HG02759 (cell line): ENCODE data around the gene ESYT3.

Source experiments
- ATAC-seq: cut with Tn5 transposase; IDR thresholded peaks from one replicate; pipeline ENCODE4 v1.9.1; 2021; ENCODE audit warnings: mild to moderate bottlenecking, moderate library complexity; ENCODE audit not compliant: unreplicated experiment

ESYT3 gene, protein sequence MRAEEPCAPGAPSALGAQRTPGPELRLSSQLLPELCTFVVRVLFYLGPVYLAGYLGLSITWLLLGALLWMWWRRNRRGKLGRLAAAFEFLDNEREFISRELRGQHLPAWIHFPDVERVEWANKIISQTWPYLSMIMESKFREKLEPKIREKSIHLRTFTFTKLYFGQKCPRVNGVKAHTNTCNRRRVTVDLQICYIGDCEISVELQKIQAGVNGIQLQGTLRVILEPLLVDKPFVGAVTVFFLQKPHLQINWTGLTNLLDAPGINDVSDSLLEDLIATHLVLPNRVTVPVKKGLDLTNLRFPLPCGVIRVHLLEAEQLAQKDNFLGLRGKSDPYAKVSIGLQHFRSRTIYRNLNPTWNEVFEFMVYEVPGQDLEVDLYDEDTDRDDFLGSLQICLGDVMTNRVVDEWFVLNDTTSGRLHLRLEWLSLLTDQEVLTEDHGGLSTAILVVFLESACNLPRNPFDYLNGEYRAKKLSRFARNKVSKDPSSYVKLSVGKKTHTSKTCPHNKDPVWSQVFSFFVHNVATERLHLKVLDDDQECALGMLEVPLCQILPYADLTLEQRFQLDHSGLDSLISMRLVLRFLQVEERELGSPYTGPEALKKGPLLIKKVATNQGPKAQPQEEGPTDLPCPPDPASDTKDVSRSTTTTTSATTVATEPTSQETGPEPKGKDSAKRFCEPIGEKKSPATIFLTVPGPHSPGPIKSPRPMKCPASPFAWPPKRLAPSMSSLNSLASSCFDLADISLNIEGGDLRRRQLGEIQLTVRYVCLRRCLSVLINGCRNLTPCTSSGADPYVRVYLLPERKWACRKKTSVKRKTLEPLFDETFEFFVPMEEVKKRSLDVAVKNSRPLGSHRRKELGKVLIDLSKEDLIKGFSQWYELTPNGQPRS

DNA sequence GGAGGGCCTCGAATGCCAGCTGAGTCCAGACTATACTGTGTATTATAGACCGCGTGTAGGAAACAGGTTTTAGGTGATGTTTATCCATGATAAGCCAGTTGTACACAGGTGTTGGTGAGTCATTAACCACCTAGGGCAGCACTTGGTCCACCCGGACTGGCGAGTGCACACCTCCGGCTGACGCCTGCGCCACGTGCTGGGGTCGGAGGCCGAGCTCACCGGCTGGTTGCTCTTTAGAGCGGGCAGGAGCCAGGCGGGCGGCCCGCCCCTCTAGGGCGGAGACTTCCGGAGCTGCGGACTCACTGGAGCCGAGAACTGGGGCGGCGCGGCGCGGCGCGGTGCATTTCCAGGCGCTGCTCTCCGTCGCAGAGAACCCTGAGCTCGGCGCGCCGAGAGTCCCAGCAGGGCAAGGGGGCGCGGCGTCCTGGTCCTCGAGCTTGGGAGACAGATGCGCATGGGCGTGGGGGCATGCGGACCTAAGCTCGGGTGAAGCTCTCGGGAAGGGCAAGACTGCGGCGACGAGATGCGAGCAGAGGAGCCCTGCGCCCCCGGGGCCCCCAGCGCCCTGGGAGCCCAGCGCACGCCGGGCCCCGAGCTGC, at the start of gene ESYT3:
ESYT3 (plus strand) TSS at position 341 of the 599 bp plus-strand sequence; CDS start at position 524, 183 bp downstream.
- no peak for ATAC-seq

- no peak for ATAC-seq
These were observed 49.4 kb upstream of the ESYT3 start for GRCh38 chr3:138384976-138385375.

GRCh38 chr3:138389144-138389601, 45.2 kb upstream of the ESYT3 start:
- no peak for ATAC-seq

- no peak for ATAC-seq
These were observed 44.4 kb upstream of the ESYT3 start for GRCh38 chr3:138389841-138390581.

DNA sequence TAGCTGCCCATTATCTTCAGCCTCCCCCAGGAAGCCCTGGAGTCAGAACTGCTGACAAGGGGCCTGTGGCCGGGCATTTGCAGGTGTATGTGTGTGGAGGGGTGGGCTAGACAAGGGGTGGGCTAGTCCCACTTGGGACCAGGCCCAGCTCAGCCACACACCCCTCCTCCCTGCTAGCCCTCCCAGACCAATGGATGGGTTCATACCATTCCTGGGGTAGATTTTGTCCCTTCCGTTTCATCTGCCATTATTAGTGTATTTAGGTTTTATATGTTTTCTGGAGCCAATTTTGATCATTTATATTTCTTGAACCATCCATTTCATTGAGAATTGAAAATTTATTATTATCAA, 43.9 kb upstream of the ESYT3 start:
- ATAC-seq, result no peak

DNA sequence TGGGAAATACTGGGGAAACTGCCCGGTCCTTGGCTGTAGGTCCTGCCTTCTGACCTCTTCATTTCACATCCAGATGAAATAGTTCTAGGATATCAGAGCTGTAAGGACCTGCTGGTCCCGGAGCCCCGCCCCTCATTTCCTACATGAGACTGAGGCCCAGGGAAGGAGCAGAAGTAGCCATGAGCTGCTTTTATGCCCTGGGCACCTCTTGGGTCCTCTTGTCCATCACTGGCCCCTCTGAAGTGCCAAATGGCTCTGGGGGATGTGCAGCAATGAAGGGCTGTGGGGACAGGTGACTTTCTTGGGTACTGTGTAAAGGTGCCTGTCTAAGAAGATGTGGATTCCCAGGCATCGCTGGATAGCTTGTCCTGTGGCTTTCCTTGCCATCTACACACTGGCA, 40.3 kb upstream of the ESYT3 start:
- no peak for ATAC-seq

- no peak for ATAC-seq
These were observed 39.7 kb upstream of the ESYT3 start for GRCh38 chr3:138394686-138395085.

DNA sequence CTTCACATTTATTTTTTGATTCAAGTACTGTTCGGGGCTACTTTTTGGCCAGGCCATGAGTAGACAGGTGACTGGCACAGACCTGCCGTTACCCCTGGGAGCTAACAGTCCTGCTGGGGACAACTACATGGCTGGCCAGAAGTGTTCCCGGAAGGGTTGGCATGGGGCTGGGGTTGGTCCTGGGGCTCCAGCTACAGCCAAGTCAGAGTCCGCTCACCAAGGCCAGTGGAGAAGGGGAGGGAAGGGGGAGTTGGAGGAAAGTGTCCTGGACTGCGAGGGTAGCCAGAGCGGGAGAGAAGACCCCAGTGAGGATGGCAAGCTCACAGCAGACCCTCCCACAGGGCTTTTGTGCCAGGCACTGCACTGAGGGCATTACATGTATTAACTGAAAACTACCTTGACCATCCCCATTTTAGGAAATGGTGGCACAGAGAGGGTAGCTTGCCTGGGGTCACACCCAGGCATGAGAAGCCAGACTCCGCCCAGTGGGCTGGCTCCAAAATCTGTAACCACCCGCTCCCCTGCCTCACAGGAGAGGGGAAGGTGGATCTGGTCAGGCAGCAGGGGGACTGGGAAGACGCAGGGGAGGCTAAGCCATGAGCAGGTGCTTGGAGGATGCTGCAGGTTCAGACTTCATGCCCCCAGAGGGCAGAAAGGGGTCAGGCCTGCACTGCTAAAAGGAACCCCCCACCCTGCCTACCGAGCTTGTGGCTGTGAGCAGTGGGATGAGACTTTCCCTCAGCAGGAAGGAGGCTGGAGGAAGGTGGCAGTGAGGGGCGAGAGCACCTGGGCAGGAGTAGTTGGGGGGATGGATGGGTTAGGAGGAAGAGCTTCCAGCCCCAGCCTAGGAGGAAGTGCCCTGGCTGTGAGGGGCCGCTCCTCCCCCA, 38.3 kb upstream of the ESYT3 start:
- ATAC-seq, result no peak

GRCh38 chr3:138396752-138397410, 37.5 kb upstream of the ESYT3 start:
- ATAC-seq, result no peak

DNA sequence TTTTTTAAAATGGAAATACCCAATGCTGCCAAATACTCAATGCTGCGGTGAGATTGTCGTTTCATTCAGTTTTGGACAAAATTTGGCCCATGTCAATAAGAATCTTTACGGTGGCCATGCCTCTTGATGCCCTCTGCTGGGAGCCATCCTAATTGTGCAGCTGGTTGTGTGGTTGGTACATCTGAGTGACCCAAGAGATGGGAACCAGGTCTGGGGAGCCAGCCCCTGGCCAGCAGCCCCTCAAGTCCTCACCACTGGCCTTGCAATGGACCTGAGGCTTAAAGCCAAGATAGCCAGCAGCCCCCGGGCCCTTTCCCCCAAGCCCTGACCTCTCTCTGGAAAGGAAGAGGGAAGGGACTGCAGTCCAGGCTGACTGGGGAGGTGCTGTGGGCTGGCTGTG, 36.4 kb upstream of the ESYT3 start:
- ATAC-seq, result no peak

GRCh38 chr3:138398791-138399575, 35.4 kb upstream of the ESYT3 start:
- ATAC-seq, result no peak

GRCh38 chr3:138399766-138400165, 34.6 kb upstream of the ESYT3 start:
- no peak for ATAC-seq

DNA sequence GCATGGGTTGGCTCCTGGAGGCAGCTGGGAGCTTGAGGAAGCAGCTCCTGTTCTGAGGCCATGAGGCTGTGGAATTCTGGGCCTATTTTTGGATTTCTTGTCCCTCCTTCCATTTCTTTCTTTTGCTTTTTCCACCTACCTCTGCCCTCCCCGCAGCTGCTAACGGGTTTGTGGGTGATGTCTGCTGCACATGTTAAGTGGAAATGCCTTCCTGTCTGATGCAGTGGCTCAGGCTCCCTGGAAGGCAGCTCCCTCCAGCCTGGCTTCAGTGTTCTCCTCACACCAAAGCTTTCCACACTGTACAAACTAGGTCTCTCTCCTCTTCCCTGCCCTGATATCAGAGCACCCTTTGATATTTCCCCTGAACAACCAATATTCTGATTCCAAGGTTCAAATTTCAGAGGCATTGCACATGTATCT, 33.8 kb upstream of the ESYT3 start:
- ATAC-seq, result no peak

DNA sequence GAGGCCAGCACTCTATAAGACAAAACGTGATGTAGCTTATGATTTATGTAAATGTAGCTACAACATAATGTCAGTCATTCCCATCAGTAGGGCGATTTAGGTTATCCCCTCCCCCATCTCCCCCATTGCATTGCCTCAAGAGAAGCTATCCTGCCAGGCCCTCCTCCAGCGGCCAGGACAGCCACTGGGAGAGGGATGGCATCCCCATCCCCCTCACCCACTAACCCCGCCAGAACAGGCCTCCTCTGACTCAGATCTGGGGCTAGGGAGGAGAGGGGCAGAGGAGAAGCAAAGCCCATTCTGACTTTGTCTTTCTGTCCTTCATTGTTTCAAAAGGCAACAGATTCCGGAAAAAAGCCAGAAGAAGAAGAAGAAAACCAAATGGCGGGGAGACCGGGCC, 32.6 kb upstream of the ESYT3 start:
- no peak for ATAC-seq

GRCh38 chr3:138404121-138404520, 30.3 kb upstream of the ESYT3 start:
- ATAC-seq, result no peak

GRCh38 chr3:138405001-138405400, 29.4 kb upstream of the ESYT3 start:
- no peak for ATAC-seq

- ATAC-seq, result no peak
These were observed 28.9 kb upstream of the ESYT3 start for GRCh38 chr3:138405486-138405885.

DNA sequence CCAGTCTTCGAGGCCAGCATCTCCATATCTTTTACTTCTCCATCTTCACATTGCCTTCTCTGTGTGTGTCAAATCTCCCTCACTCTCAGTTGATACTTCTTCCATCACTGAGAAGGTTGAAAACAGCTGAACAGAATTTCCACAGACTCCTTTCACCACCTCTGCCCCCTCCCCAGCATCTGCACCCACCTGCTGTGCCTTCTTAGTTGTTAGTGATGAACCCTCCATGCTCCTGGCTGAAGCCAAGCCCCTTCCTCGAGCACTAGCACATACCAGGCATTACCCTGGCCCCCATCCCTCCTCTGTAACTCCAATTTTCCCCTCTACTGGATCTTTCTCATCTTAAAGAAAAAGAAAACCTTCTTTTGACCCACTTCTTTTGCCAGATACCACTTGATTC, 27.8 kb upstream of the ESYT3 start:
- ATAC-seq, result no peak
